HepG2 (cell line): ENCODE data around the gene FRMD5. TPM values are rescaled to one million over a fixed set of nuclear protein-coding genes. Genes with fewer than 3 reads are reported as not detected.

Source experiments
- BCL6 ChIP-seq: IDR thresholded peaks from 2 replicates; pipeline ENCODE4 v1.6.1; 2016; ENCODE audit warnings: missing genetic modification reagents, missing compliant biosample characterization
- CREM ChIP-seq, 2 experiments: sonication (generic) in 1 of 2; formaldehyde crosslinking in 1 of 2; IDR thresholded peaks; 2 replicates each; pipeline versions ENCODE4 v1.4.0 to v1.6.1; 2016 to 2020; ENCODE audit warnings: antibody characterized with exemption in 1 of 2, mild to moderate bottlenecking in 1 of 2, missing genetic modification reagents in 1 of 2
- ETV5 ChIP-seq: IDR thresholded peaks from 2 replicates; pipeline ENCODE4 v1.6.1; 2018; ENCODE audit warnings: missing biosample characterization, missing genetic modification reagents, inconsistent platforms, borderline replicate concordance
- FOXK1 ChIP-seq: sonication (generic); formaldehyde crosslinking; IDR thresholded peaks from 2 replicates; pipeline ENCODE4 v1.4.0; 2020; ENCODE audit warnings: low read depth, missing genetic modification reagents, borderline replicate concordance
- HDAC1 ChIP-seq: sonication (generic); formaldehyde crosslinking; IDR thresholded peaks from 2 replicates; pipeline ENCODE4 v1.5.1; 2020; ENCODE audit warnings: mild to moderate bottlenecking, missing genetic modification reagents
- HDAC2 ChIP-seq: sonication (generic); formaldehyde crosslinking; IDR thresholded peaks from 2 replicates; pipeline ENCODE4 v1.4.0; 2020; ENCODE audit warnings: missing genetic modification reagents
- JUN ChIP-seq: sonication (generic); formaldehyde crosslinking; IDR thresholded peaks from 2 replicates; pipeline ENCODE4 v1.4.0; 2020; ENCODE audit warnings: mild to moderate bottlenecking, missing genetic modification reagents
- KDM5B ChIP-seq: sonication (generic); formaldehyde crosslinking; IDR thresholded peaks from 2 replicates; pipeline ENCODE4 v1.4.0; 2020; ENCODE audit warnings: missing genetic modification reagents, mild to moderate bottlenecking, borderline replicate concordance
- MIER3 ChIP-seq: IDR thresholded peaks from 2 replicates; pipeline ENCODE4 v1.6.1; 2016; ENCODE audit warnings: missing compliant biosample characterization, borderline replicate concordance
- NFE2L1 ChIP-seq: sonication (generic); formaldehyde crosslinking; IDR thresholded peaks from 2 replicates; pipeline ENCODE4 v1.4.0; 2020; ENCODE audit warnings: missing genetic modification reagents, mild to moderate bottlenecking, borderline replicate concordance
- PAXIP1 ChIP-seq: sonication (generic); formaldehyde crosslinking; conservative IDR thresholded peaks from 2 replicates; pipeline ENCODE4 v1.4.0; 2020; ENCODE audit warnings: mild to moderate bottlenecking, missing genetic modification reagents, moderate library complexity
- RAD21 ChIP-seq: fragments of 450-650 bp; formaldehyde crosslinking; IDR thresholded peaks from 2 replicates; pipeline ENCODE4 v1.5.0; 2020; ENCODE audit warnings: mild to moderate bottlenecking
- ZGPAT ChIP-seq: IDR thresholded peaks from 2 replicates; pipeline ENCODE4 v1.6.1; 2016; ENCODE audit warnings: mild to moderate bottlenecking
- ZNF281 ChIP-seq: sonication (generic); formaldehyde crosslinking; IDR thresholded peaks from 2 replicates; pipeline ENCODE4 v1.4.0; 2020; ENCODE audit warnings: missing genetic modification reagents, borderline replicate concordance
- ZNF30 ChIP-seq: sonication (generic); formaldehyde crosslinking; IDR thresholded peaks from 2 replicates; pipeline ENCODE4 v1.5.0; 2020; ENCODE audit warnings: mild to moderate bottlenecking, missing genetic modification reagents
- ZNF609 ChIP-seq: sonication (generic); formaldehyde crosslinking; IDR thresholded peaks from 2 replicates; pipeline ENCODE4 v1.4.0; 2020; ENCODE audit warnings: mild to moderate bottlenecking, missing genetic modification reagents, borderline replicate concordance
- ZSCAN22 ChIP-seq: sonication (generic); formaldehyde crosslinking; IDR thresholded peaks from 2 replicates; pipeline ENCODE4 v1.4.0; 2020; ENCODE audit warnings: mild to moderate bottlenecking, missing genetic modification reagents
- polyA plus RNA-seq, 8 experiments: library from polyadenylated mRNA; depleted of rRNA in 3 of 8; stranded (reverse) in 7 of 8; unstranded in 1 of 8; fragments of >200 nt; fragmentation: Illumina TruSeq in 4 of 8; extraction: Trizol in 4 of 8; gene quantifications; 2 replicates each; pipeline versions ENCODE4 v1.2.1 to v1.2.3, GENCODE V29; 2011 to 2016; ENCODE audit warnings: low read depth in 4 of 8, missing spikeins in 1 of 8, mixed read lengths in 1 of 8; ENCODE audit not compliant: insufficient read depth in 1 of 8
- total RNA-seq, 5 experiments: library from RNA; depleted of rRNA; stranded (reverse); fragments of >200 nt; fragmentation: Illumina TruSeq; extraction: Trizol; gene quantifications; 2 replicates each; pipeline ENCODE4 v1.2.3, GENCODE V29; 2016; ENCODE audit warnings: low read depth in 1 of 5

Gene FRMD5
- total and polyA plus RNA-seq, 2 of the 13 experiments (the other 11 are each of a cell fraction or from before 2014, with no cell fraction given): 0.93 to 1.5 TPM

GRCh38 chr15:44199393-44199792, 4.3 kb upstream of the FRMD5 start (continued):
- peak; percentile 59; the same call in 1 of the 2 replicates for TF ChIP-seq JUN (CRISPR knock-in tag)
- peak; percentile 44; the same call in 1 of the 2 replicates for TF ChIP-seq ETV5 (CRISPR knock-in tag)
- TF ChIP-seq ZNF30: no peak
- TF ChIP-seq CREM (IDR thresholded peaks at IDR 0.05): 0 out of 2 replicates have a peak, but pooled peaks have one; percentile 16
- no peak for TF ChIP-seq CREM (CRISPR knock-in tag; IDR thresholded peaks at IDR 0.05)
- TF ChIP-seq ZNF281: no peak
- peak; percentile 95 for TF ChIP-seq BCL6
- TF ChIP-seq RAD21 (CRISPR knock-in tag): no peak
- peak; percentile 38; the same call in 1 of the 2 replicates for TF ChIP-seq ZNF609 (CRISPR knock-in tag)
- TF ChIP-seq ZGPAT (CRISPR knock-in tag): peak; percentile 66
- TF ChIP-seq PAXIP1 (CRISPR knock-in tag): peak; percentile 41; the same call in 1 of the 2 replicates
- peak; percentile 83; the same call in 1 of the 2 replicates for TF ChIP-seq FOXK1 (CRISPR knock-in tag)
- peak; percentile 54; the same call in 1 of the 2 replicates for TF ChIP-seq HDAC2 (CRISPR knock-in tag)
- TF ChIP-seq ZSCAN22: no peak
- peak; percentile 47; the same call in 1 of the 2 replicates for TF ChIP-seq HDAC1 (CRISPR knock-in tag)
- TF ChIP-seq MIER3 (CRISPR knock-in tag): 0 out of 2 replicates have a peak, but pooled peaks have one; percentile 10
- TF ChIP-seq KDM5B (CRISPR knock-in tag): no peak
- TF ChIP-seq NFE2L1: no peak
